Right ventricle myocardium inferior (tissue), 1 donor: ENCODE data around the gene WDFY3. TPM values are rescaled to one million over a fixed set of nuclear protein-coding genes. Genes with fewer than 3 reads are reported as not detected.
A peak's percentile ranks its signal among the peaks of the same experiment; 100 is the strongest.
"Not testable (repeated sequence)": the region's sequence is repeated elsewhere in the genome, so short reads cannot be mapped to it uniquely, and the experiment has no call there.

Experiments used
- ATAC-seq: fragments of 200-7000 bp; cut with Tn5 transposase; one replicate; pipeline ENCODE4 v1.9.1; 2020; ENCODE audit warnings: mild to moderate bottlenecking, moderate library complexity
- DNase-seq: peaks from one replicate; pipeline ENCODE4 v3.0.0; 2021; ENCODE audit errors: missing footprints
- intact Hi-C: fragments of 100-400 bp; cut with DNase I; formaldehyde crosslinking; loops from one replicate; pipeline ENCODE4 v1.11.0; 2022
- total RNA-seq: library from RNA; stranded (reverse); fragmentation: NEBNext Ultra II Directional; extraction: Animal tissue kit (Norgen Biotek cat#: 25700); gene quantifications from one replicate; pipeline ENCODE4 v1.2.1, GENCODE V29; 2021
- donor health status: DM: no; HTN: yes; CAD: no; lungs with severe emphysema.

Gene WDFY3
- total RNA-seq, 1 donor from 2014 or later, result 41.0 TPM

GRCh38 chr4:84708406-84709135, 257.9 kb downstream of the WDFY3 start:
- ATAC-seq, result no peak
- intact Hi-C loops, result no loop called here

GRCh38 chr4:84706286-84706685, 260.2 kb downstream of the WDFY3 start:
- ATAC-seq (no peak), DNase-seq (no peak)
- intact Hi-C loops, result no loop called here

More at GRCh38 chr4:84708406-84709135, 257.9 kb downstream of the WDFY3 start:
- DNase-seq, result no peak

- no peak for DNase-seq
- no peak for ATAC-seq
- intact Hi-C loops, result no loop called here
Measured at GRCh38 chr4:84699001-84699671, 267.4 kb downstream of the WDFY3 start.

GRCh38 chr4:84697615-84698201, 268.8 kb downstream of the WDFY3 start:
- ATAC-seq (no peak), DNase-seq (no peak)
- intact Hi-C loops, result no loop called here

- no peak for ATAC-seq
- intact Hi-C loops, result no loop called here
Measured at GRCh38 chr4:84697159-84697558, 269.3 kb downstream of the WDFY3 start.

GRCh38 chr4:84691800-84692199, 274.7 kb downstream of the WDFY3 start:
- DNase-seq (no peak), ATAC-seq (no peak)
- intact Hi-C loops, result no loop called here

More at GRCh38 chr4:84697159-84697558, 269.3 kb downstream of the WDFY3 start:
- no peak for DNase-seq

GRCh38 chr4:84691170-84691691, 275.3 kb downstream of the WDFY3 start:
- intact Hi-C loops, result no loop called here
- DNase-seq (no peak), ATAC-seq (peak; percentile 65)

GRCh38 chr4:84690481-84690880, 276.0 kb downstream of the WDFY3 start:
- DNase-seq, result no peak
- no peak for ATAC-seq
- intact Hi-C loops, result no loop called here

GRCh38 chr4:84689197-84689596, 277.3 kb downstream of the WDFY3 start:
- ATAC-seq (no peak), DNase-seq (no peak)
- intact Hi-C loops, result no loop called here

GRCh38 chr4:84688605-84689004, 277.9 kb downstream of the WDFY3 start:
- intact Hi-C loops, result no loop called here

GRCh38 chr4:84685105-84685504, 281.4 kb downstream of the WDFY3 start:
- DNase-seq, result no peak
- no peak for ATAC-seq
- intact Hi-C loops, result no loop called here

More at GRCh38 chr4:84688605-84689004, 277.9 kb downstream of the WDFY3 start:
- DNase-seq (no peak), ATAC-seq (no peak)

GRCh38 chr4:84684361-84684760, 282.1 kb downstream of the WDFY3 start:
- ATAC-seq (no peak), DNase-seq (no peak)
- intact Hi-C loops, result loop anchor here (5.0 kb wide), 1 partner anchor 102 kb away; the partner anchor contains the start of gene CDS1

- ATAC-seq (peak; percentile 66), DNase-seq (no peak)
- intact Hi-C loops, result loop anchor here (5.0 kb wide), 1 partner anchor 101 kb away; the partner anchor contains the start of gene CDS1
Measured at GRCh38 chr4:84683064-84683850, 283.2 kb downstream of the WDFY3 start.

GRCh38 chr4:84682661-84683060, 283.8 kb downstream of the WDFY3 start:
- ATAC-seq, DNase-seq: not testable (repeated sequence)
- intact Hi-C loops, result loop anchor here (5.0 kb wide), 1 partner anchor 100 kb away; the partner anchor contains the start of gene CDS1

- DNase-seq (no peak), ATAC-seq (peak; percentile 74)
- intact Hi-C loops, result loop anchor here (5.0 kb wide), 1 partner anchor 99 kb away; the partner anchor contains the start of gene CDS1
Measured at GRCh38 chr4:84681486-84682274, 284.8 kb downstream of the WDFY3 start.

- no peak for ATAC-seq
- no peak for DNase-seq
- intact Hi-C loops, result loop anchor here (5.0 kb wide), 1 partner anchor 99 kb away; the partner anchor contains the start of gene CDS1
Measured at GRCh38 chr4:84680956-84681355, 285.5 kb downstream of the WDFY3 start.

- intact Hi-C loops, result no loop called here
- ATAC-seq, result no peak
- DNase-seq, result no peak
Measured at GRCh38 chr4:84678976-84679744, 287.3 kb downstream of the WDFY3 start.
